Amniotic stem cell (primary cell): ENCODE measurements around the gene BAIAP2.
"Not testable (repeated sequence)": the region's sequence is repeated elsewhere in the genome, so short reads cannot be mapped to it uniquely, and the experiment has no call there.

ENCODE experiments used
- DNase-seq: peaks from one replicate; lab custom pipeline; 2025; lab: John Stamatoyannopoulos, UW

BAIAP2 gene

DNA sequence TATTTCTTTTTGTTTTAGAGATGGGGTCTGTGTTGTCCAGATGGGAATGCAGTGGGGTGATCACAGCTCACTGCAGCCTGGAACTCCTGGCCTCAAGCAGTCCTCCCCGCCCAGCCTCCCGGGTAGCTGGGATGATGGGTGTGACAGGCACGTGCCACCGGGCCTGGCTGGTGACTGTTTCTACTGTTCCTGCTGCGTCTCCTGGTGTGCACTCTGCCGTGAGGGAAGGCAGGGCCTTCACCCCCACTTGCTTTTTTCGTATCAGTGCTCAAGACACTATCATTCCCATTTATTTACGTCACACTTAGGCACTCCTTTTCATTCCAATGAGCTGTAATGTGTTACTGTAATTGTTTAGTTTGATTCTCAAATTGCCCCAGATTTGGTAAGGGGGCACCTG is 105.1 kb downstream of the BAIAP2 start:
- no peak for DNase-seq

DNA sequence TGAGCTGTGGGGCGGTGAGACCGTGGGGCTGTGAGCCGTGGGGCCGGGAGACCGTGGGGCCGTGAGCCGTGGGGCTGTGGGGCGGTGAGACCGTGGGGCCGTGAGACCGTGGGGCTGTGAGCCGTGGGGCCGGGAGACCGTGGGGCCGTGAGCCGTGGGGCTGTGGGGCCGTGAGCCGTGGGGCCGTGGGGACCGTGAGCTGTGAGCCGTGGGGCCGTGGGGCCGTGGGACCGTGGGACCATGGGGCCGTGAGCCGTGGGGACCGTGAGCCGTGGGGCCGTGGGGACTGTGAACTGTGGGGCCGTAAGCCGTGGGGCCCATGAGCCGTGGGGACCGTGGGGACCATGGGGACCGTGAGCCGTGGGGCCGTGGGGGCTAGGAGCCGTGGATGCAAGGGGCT is 105.7 kb downstream of the BAIAP2 start:
- no peak for DNase-seq

DNA sequence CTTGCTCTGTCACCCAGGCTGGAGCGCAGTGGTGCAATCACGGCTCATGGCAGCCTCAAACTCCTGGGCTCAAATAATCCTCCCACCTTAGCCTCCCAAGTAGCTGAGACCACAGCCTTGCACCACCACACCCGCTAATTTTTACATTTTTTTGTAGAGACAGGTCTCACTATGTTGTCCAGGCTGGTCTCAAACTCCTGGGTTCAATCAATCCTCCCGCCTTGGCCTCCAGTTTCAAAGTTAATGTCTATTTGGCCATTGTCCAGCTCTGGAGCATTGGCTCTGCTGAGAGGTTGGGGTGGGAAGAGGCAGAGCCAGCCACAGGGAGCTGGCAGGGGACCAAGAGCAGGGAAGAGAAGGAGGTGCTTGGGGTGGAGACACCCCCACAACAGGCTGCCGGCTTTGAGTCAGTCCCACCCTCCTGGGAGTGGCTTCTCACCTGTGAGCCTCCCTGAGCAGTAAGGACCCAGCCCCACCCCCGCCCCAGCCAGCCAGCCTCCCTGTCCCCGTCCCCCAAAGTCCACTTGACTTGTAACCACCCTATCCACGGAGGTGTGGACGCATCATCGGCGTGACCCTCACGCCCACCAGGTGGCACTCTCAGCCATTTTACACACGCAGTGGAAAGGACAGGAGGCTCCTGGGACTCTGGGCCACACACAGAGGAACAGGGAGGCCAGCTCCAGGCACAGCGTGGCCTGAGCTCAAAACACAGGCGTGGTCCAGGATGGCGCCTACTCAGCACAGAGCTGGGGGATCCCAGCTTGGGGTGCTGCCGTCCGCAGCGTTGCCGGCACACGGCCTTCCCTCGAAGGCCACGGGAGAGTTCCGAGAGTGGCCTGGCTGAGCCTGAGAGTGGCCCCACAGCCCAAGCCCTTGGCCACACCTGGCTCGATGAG is 107.6 kb downstream of the BAIAP2 start:
- DNase-seq = peak; percentile 58

DNA sequence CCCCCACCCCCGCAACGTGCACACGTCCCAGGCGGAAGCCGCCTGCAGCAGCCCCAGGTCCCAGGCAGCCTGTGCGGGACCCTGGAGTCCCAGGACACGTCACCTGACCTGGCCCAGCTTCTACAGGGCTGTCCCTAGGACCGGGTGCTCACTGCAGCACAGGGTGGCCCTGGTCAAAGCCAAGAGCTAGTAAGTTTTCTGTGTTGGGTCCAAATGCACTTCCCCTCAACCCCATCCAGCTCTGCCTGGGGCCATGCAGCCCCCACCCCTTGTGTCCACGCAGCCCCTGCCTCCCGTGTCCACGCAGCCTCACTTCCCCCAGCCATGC is 108.2 kb downstream of the BAIAP2 start:
- DNase-seq = no peak

DNA sequence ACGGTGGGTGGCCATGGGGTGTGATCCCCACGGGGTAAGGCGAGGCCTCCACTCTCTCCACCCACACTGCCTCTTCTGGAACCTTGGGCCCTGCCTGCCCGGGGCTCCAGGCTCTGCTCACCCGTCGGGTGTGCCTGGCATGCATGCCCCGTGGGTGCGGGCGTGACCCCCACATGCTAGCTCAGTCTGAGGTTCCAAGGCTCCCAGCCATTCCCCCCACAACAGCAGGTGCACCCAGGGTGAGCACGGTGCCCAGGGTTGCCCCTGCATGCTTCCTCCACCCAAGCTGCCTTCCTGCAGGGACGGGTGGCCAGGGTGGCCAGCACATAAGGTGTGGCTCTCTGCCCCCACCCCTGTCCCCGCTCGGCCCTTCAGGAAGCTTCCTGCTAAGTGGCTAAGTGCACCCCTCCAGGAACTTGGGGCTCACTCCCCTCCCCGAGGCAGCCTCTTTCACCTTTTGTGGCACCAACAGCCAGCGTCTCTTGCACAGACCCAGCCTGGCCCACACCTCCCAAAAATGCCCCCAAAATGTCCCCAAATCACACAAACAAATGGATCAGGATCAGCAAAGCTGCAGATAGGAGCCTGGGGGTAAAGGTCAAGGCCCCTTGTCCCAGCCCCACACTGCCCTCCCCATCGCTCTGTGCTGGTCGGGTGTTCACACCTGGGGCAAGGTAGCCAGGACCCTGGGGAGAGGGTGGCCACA is 108.9 kb downstream of the BAIAP2 start:
- no peak for DNase-seq

DNA sequence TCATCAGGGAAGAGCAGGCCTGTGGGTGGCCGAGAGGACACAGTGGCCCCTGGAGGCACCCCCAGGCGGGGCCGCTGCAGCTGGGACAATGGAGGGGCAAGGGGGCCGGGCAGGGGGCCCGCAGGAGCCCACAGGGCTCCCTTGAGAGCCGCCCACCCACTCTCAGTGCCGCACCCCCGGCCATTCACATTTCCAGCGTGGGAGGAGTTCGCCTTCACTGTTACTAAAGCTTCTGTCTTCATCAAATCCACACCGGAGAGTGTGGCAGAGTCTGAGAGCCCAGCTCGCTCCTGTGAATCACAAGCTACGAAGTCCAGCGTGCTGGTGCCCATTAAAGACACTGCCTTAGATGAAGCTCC is 109.5 kb downstream of the BAIAP2 start:
- no peak for DNase-seq

DNA sequence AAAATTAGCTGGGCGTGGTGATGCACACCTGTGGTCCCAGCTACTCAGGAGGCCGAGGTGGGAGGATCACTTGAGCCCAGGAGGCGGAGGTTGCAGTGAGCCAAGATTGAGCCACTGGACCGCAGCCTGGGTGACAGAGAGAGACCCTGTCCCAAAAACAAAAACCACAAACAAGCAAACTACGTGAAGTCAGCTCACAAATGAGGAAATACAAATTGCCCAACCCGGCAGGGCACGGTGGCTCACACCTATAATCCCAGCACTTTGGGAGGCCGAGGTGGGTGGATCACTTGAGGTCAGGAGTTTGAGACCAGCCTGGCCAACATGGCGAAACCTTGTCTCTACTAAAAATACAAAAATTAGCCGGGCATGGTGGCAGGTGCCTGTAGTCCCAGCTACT is 111.3 kb downstream of the BAIAP2 start:
- DNase-seq = not testable (repeated sequence)

DNA sequence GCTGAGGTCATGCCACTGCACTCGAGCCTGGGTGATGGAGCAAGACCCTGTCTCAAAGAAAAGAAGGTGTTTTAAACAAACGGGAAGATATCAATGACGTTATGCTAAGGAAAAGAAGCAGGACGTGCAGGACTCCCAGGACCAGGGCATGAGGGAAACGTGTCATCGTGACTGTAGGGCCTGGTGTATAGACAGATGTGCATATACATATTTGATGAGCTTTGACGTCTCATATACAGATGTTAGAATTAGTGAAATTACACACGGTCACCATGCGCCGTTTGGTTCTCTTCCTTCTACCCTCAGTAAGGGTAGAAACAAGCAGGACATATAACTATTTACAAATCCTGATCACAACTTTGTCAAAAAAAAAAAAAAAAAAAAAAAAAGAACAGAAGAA is 112.8 kb downstream of the BAIAP2 start:
- DNase-seq = no peak

DNA sequence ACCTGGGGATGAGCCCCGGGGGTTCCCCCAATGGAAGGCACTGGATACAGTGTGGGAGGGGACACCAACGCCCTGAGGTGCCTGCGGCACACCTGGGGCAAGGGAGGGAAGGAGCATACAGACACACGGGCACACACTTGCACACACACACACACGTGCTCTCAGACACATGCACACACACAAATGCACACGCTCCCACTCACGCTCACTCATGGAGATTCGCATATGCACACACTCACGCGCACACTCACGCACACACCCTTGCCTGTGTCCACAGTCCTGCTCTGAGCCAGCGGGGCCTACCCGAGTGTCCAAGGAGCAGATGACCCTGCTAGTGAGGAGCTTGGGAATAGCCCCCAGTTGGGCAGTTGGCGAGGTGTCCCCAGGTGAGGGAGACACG is 113.6 kb downstream of the BAIAP2 start:
- DNase-seq = no peak

DNA sequence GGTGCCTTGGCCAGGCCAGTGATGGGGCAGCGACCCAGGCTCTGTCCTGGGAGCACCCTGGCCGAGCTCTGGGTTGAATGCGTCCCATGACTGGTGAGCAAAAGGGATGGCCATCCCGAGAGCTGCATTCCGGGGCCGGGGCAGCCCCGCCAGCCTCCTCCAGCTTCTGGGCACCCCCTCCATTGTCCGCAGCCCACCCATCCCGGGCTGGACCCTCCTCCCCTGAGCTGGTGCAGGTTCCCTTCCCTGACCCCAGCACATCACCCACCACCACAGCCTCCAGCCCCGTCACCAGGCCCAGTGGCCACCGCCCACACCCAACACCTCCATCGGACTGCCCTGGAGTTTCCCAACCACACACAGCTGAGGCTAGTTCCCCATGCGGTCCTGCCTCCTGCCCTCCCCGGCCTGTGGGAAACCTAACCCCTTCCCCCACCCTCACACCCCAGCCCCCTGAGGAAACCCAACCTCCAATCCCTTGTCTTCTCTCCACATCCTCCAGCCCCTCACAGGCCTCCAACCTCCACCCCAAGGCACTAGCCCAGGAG is 114.1 kb downstream of the BAIAP2 start:
- no peak for DNase-seq

DNA sequence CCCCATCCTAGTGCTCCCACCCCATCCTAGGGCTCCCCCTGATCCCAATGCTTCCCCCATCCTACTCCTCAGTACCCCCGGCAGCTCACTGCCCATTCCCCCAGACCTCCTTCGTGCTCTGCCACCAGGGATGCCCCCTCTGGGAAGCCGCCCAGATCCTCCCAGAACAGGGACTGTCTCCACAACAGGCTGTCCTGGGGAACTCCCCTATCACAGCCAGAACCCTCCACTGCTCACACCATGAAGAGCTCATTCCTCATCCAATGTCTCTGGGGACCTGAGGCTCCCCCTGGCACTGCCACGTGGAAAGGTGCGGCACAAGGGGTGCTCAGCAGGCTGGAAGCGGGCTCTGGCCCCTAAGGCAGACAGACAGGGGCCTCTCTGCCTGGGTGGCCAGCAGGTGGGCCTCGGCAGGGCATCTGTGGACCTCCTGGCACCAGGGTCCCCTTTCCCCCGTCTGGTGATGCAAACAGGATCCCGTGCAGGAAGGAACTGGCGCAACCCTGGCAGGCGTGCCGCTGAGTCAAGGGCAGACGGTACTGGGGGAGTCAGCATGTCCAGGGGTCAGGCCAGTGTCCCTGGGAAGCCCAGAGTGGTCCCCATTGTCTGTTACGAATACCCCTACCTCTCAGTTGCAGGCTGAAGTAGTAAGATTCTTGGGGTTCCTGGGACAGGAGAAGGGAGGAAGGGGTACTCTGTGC is 115.6 kb downstream of the BAIAP2 start:
- no peak for DNase-seq

DNA sequence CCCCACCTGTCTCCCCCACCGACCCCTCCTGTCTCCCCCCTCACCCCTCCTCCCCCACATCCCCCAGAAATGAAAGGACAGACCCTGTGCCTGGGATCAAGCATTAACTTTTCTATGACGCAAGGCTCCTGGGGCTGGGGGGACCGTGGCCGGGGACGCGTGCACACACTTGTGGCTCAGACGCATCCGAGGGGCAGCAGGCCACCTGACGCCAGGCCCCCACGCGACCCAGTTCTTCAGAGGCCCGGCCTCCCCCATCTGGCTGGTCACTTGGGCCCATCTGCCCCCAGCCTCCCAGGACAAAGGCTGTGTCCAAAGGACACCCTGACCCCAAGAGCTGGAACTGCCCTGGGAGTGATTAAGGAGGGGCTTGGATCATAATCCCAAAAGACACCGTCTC is 116.3 kb downstream of the BAIAP2 start:
- no peak for DNase-seq

DNA sequence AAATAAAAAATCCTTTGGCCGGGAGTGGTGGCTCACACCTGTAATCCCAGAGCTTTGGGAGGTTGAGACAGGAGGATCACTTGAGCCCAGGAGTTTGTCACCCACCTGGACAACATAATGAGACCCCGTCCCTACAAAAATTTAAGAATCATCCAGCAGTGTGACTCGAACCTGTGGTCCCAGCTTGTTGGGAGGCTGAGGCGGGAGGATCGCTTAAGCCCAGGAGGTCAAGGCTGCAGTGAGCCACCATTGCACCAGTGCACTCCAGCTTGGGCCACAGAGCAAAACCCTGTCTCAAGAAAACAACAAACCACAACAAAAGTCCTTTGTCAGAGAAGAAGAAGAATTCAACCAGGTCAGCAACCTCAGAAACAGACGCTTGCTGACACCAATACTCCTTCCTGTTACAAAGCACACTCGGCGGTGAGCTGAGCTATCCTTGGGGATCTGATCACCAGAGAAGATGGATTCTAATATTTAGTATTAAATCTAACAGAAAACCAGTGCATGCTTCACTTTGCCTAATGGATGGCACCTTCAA is 117.4 kb downstream of the BAIAP2 start:
- DNase-seq = no peak

DNA sequence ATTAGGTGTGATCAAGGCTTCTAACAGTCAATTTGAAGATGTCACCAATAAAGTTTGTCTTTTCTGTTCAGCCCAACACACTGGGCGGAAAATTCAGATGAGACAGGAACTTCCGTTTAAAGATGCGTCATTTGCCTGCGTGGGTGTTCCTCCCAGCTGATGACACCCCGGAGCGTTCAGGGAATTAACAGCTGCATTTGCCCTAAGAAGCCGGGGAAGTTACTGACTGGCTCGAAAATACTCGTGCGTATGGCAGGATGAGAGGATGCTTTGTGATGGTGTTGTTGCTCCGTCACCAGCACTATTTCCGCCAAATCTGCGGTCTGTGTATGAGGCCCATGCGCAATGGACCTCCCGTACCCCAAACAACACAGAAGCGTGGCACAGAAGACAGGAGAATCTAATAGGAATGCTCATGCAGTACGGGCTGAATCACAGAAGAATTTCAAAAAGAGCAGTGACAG is 118.4 kb downstream of the BAIAP2 start:
- no peak for DNase-seq

DNA sequence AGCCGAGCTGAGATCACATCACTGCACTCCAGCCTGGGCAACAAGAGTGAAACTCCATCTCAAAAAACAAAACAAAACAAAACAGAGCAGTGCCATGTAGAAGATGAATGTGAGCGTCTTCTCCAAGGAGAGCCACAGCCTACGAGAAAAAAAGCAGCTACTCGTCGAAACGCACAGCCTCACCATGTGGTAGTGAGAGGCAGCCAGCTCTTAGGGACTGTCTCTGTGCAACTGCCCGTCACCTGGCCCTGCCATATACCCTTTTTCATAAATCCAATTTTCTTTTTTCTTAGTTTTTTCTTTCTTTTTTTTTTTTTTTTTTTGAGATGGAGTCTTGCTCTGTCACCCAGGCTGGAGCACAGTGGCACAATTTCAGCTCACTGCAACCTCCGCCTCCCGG is 119.1 kb downstream of the BAIAP2 start:
- DNase-seq = not testable (repeated sequence)

DNA sequence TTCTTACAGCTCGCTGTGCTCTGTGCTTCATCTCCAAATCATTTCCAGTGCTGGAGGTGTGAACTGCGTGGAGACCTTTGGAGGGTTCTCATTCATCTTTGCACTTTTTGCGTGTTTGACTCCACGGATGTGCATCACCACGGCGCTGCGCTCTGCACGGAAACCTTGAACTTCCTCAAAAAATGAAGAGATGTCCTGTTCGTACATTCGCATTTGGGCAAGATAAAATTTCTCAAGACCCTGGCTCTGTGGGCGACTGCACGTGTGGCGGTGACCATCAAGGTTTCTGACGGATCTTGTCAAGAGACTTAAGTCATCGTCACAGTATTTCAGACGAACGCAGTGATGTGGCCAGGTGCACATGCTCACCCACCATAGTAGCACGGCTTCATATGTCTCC is 120.0 kb downstream of the BAIAP2 start:
- DNase-seq = no peak

DNA sequence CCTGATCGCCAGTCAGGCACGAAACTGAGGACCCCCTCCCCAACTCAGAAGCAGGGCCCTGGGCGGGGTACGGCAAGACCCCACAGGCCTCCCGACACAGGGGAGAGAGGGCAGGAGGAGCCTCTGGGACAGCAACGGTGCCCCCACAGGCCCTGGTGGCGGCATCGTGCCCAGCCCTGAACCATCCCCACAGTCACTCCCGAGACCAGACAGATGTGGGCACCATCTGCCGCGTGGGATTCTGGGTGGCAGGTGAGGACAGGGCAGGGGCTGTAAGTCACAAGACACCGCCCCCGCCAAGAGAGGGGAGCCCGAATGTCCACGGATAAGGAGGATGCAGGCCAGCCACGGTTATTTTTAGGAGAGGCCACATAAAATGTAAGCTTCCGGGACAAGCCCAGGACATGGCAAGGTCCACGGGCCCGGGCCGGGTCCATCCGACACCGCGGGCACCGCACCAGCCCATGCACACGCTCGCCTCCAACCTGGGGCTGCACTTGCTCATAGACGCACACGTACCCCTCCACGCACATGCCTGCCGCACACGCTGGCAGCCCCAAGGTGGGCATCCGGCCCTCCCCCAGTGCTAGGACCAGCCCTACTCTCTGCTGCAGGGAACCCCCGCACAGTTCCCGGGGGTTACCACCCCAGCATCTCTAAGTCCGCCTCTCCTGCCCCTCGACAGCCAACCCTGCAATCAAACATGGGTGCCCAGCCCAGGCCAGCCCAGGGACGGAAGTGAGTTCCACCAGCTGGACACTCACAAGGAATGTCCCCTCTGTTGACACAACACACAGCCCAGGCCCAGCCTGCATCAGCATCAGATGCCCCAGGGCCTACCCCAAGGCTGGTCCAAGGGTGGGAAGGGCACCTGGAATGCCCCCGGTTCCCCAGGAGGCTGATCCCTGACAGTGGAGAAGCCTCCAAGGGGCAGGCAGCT is 122.2 kb downstream of the BAIAP2 start:
- DNase-seq = no peak

DNA sequence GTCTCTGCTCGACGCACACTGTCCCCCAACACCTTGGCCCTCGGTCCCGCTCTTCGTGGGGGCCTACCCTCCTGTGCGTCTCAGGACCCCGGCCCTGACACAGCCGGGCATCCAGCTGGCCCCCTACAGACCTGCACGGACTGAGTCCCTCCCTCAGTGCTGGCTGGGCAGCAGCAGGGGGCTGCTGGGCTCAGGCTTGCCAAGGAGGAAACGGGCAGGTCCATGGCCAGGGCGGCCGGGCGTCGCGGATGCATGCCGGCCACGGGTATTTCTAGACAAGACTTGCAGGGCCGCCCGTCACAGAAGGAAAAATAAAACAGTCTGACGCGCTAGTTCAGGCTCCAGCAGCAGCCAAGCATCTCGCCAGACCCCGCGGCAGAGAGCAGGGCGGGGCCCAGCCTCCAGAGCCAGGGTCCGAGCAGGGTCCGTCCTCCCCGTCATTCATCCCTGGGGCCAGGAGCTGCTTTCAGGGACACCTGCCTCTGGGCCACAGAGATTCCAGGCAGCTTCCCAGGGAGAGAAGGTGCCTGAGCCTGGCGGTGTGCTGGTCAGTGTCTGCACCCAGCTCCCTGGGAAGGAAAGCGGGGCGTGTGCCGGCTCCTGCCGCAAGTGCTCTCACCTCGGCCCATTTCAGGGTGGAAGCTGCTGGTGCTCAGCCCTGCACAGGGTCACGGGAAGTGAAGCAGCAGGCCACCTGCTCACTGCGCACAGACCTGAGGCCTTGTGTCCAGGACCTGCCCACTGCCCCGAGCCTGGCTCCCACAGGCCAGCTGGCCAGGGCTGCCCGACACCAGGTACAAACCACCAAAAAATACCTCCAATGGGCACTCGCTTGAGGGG is 123.1 kb downstream of the BAIAP2 start:
- DNase-seq = no peak

DNA sequence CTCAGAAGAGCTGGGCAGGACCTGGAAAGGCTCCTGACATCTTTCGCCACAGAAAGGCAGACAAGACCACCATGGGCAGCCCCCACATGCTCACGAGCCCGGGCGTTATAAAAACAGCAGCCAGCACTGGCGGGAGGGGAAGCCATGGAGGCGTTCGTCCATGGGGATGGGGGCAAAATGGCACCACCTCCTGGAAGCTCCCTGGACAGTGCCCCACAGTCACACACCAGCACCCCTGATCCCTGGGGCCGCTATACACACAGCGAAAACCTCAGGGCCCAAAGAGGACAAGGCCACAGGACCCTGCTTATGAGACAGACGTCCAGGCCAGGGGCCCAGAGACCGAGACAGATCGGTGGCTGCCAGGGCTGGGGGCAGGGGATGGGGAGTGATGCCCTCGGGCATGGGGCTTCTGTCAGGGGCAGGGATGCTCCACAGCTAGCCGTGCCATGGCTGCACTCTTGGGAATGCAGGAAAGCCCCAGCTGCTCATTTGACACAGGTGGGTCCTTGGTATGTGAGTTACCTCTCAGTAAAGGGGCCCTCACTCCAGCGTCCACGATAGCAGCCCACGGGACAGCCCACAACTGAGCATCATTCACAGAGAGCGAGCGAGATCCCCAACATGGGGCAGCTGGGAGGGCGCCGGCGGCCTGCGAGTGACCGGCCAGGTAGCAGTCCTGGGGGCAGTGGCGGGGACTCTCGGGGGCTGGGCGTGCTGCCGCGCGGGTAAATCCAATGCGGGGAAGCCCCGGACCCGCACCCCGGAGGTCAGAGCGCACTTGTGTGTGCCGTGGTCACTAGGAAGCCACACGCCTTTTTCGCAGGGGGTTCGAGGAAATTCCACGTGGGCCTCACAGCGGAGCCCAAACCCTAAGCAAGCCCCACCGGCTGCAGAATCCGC is 124.0 kb downstream of the BAIAP2 start:
- no peak for DNase-seq
